ENCODE results near the gene BMPR2.
A peak's percentile ranks its signal among the peaks of the same experiment; 100 is the strongest.
"Not testable (repeated sequence)": the region's sequence is repeated elsewhere in the genome, so short reads cannot be mapped to it uniquely, and the experiment has no call there.

BMPR2 gene

GRCh38 chr2:202452744-202453143 lies 76.6 kb downstream of the BMPR2 start:
- no peak for DNase-seq (ENCODE audit: low read depth)

GRCh38 chr2:202454536-202454935 lies 78.4 kb downstream of the BMPR2 start:
- no peak for DNase-seq (ENCODE audit: low read depth)

- DNase-seq (ENCODE audit: low read depth), result no peak
Observed at GRCh38 chr2:202455114-202455513, 79.0 kb downstream of the BMPR2 start.

- no peak for DNase-seq (ENCODE audit: low read depth)
Observed at GRCh38 chr2:202460119-202460518, 84.0 kb downstream of the BMPR2 start.

- DNase-seq (ENCODE audit: low read depth), result no peak
Observed at GRCh38 chr2:202479090-202479489, 103.0 kb downstream of the BMPR2 start.

GRCh38 chr2:202479610-202480009 lies 103.5 kb downstream of the BMPR2 start:
- DNase-seq (ENCODE audit: low read depth), result no peak

- no peak for DNase-seq (ENCODE audit: low read depth)
Observed at GRCh38 chr2:202486351-202486750, 110.2 kb downstream of the BMPR2 start.

GRCh38 chr2:202488671-202489070 lies 112.5 kb downstream of the BMPR2 start:
- peak; percentile 53 for DNase-seq (ENCODE audit: low read depth)

- no peak for DNase-seq (ENCODE audit: low read depth)
Observed at GRCh38 chr2:202490479-202490878, 114.4 kb downstream of the BMPR2 start.

GRCh38 chr2:202491514-202491913 lies 115.4 kb downstream of the BMPR2 start:
- no peak for DNase-seq (ENCODE audit: low read depth)

GRCh38 chr2:202494300-202495229 lies 118.4 kb downstream of the BMPR2 start:
- DNase-seq (ENCODE audit: low read depth), result peak; percentile 74

- no peak for DNase-seq (ENCODE audit: low read depth)
Observed at GRCh38 chr2:202495230-202495604, 119.1 kb downstream of the BMPR2 start.

- DNase-seq (ENCODE audit: low read depth), result not testable (repeated sequence)
Observed at GRCh38 chr2:202496835-202497472, 120.8 kb downstream of the BMPR2 start.

GRCh38 chr2:202497473-202497866 lies 121.3 kb downstream of the BMPR2 start:
- not testable (repeated sequence) for DNase-seq (ENCODE audit: low read depth)

- DNase-seq (ENCODE audit: low read depth), result not testable (repeated sequence)
Observed at GRCh38 chr2:202499841-202500240, 123.7 kb downstream of the BMPR2 start.

- not testable (repeated sequence) for DNase-seq (ENCODE audit: low read depth)
Observed at GRCh38 chr2:202503276-202503675, 127.1 kb downstream of the BMPR2 start.

- DNase-seq (ENCODE audit: low read depth), result no peak
Observed at GRCh38 chr2:202508686-202509085, 132.6 kb downstream of the BMPR2 start.

- DNase-seq (ENCODE audit: low read depth), result peak; percentile 9
Observed at GRCh38 chr2:202510911-202511310, 134.8 kb downstream of the BMPR2 start.

GRCh38 chr2:202512176-202512575 lies 136.0 kb downstream of the BMPR2 start:
- no peak for DNase-seq (ENCODE audit: low read depth)

- no peak for DNase-seq (ENCODE audit: low read depth)
Observed at GRCh38 chr2:202514732-202515131, 138.6 kb downstream of the BMPR2 start.

GRCh38 chr2:202519453-202519852 lies 143.3 kb downstream of the BMPR2 start:
- DNase-seq (ENCODE audit: low read depth), result no peak

GRCh38 chr2:202521470-202521869 lies 145.3 kb downstream of the BMPR2 start:
- DNase-seq (ENCODE audit: low read depth), result no peak

GRCh38 chr2:202529389-202529788 lies 153.3 kb downstream of the BMPR2 start:
- peak; percentile 43 for DNase-seq (ENCODE audit: low read depth)

All from fibroblast of gingiva (primary cell).